ENCODE results near the gene KCTD13.
"Not testable (repeated sequence)": the region's sequence is repeated elsewhere in the genome, so short reads cannot be mapped to it uniquely, and the experiment has no call there.

The KCTD13 gene

DNA sequence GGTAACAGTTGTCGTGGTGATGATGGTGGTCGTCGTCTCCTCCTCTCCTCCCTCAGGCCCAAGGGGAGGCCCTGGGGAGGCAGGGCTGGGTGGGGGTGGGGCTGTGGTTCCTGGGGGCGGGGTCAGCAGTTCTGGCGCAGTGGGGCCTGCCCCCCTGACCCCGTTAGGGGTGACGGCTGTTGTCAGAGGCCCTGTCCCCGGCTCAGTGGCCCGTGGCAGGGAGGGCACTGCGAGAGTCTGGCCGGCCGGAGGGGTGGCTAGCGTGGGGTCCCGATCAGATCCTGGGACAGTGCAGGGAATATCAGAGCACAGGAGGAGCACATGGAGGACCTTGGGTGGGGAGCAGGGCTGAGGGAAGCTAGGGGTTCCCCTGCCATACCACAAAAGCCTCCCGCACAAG, 29.2 kb downstream of the KCTD13 start:
- no peak overlapping the region for H2AFZ ChIP-seq
- H3K9ac ChIP-seq: no peak overlapping the region
- H3K4me1 ChIP-seq: peaks cover 11% of the 10 kb centered on the region
- no peaks in the 10 kb centered on the region for H3K79me2 ChIP-seq
- no peak overlapping the region for H3K4me2 ChIP-seq (ENCODE audit: low read length)
- TF ChIP-seq, protein P1, sequence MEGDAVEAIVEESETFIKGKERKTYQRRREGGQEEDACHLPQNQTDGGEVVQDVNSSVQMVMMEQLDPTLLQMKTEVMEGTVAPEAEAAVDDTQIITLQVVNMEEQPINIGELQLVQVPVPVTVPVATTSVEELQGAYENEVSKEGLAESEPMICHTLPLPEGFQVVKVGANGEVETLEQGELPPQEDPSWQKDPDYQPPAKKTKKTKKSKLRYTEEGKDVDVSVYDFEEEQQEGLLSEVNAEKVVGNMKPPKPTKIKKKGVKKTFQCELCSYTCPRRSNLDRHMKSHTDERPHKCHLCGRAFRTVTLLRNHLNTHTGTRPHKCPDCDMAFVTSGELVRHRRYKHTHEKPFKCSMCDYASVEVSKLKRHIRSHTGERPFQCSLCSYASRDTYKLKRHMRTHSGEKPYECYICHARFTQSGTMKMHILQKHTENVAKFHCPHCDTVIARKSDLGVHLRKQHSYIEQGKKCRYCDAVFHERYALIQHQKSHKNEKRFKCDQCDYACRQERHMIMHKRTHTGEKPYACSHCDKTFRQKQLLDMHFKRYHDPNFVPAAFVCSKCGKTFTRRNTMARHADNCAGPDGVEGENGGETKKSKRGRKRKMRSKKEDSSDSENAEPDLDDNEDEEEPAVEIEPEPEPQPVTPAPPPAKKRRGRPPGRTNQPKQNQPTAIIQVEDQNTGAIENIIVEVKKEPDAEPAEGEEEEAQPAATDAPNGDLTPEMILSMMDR (IDR thresholded peaks at IDR 0.05): no peak
- no peak overlapping the region for H3K4me3 ChIP-seq (ENCODE audit: low read depth, low read length)
- H3K9me3 ChIP-seq (ENCODE audit: control insufficient read depth, low read length): no peaks in the 10 kb centered on the region
- H3K27me3 ChIP-seq (ENCODE audit: control insufficient read depth, insufficient read depth, low read length): no peaks in the 10 kb centered on the region
- no peaks in the 10 kb centered on the region for H3K36me3 ChIP-seq (ENCODE audit: control insufficient read depth, insufficient read depth, low read length)
- no peak overlapping the region for H3K27ac ChIP-seq

DNA sequence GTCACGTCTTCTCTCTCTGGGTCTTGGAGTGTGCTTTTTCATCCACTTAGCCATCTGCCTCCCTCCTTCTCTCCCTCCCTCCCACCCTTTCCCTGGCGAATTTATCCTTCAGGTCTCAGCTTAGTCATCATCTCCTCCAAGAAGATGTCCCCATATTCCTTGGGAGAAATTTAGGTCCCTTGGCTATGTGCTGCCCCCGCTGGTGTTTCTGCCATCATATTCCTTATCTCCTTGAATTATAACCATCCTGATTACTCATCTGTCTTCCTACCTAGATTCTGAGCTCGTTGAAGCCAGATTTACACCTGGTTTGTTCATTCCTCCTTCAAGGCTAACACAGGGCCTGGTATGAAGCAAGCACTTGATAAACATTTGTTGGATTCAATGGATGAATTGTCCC, 31.7 kb downstream of the KCTD13 start:
- H3K9me3 ChIP-seq (ENCODE audit: control insufficient read depth, low read length): no peaks in the 10 kb centered on the region
- TF ChIP-seq, protein P1 (IDR thresholded peaks at IDR 0.05): no peak
- no peak overlapping the region for H3K4me2 ChIP-seq (ENCODE audit: low read length)
- no peak overlapping the region for H3K4me3 ChIP-seq (ENCODE audit: low read depth, low read length)
- H2AFZ ChIP-seq: no peak overlapping the region
- no peaks in the 10 kb centered on the region for H3K79me2 ChIP-seq
- H3K4me1 ChIP-seq: peaks cover 11% of the 10 kb centered on the region
- H3K9ac ChIP-seq: no peak overlapping the region
- H3K36me3 ChIP-seq (ENCODE audit: control insufficient read depth, insufficient read depth, low read length): no peaks in the 10 kb centered on the region
- no peak overlapping the region for H3K27ac ChIP-seq
- H3K27me3 ChIP-seq (ENCODE audit: control insufficient read depth, insufficient read depth, low read length): no peaks in the 10 kb centered on the region

DNA sequence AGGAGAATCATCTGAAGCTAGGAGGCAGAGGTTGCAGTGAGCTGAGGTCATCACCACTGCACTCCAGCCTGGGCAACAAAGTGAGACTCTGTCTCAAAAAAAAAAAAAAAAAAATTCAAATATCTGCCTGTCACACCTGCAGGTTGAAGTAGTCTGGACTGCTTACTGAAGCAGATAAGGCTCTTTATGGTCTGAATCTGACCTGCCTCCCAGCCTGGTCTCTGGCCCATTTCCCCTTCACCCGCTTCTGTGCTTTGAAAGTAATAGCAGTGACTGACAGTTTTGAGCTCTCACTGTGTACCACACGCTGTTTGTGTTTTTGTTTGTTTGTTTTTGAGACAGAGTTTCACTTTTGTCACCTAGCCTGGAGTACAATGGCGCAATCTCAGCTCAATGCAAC, 32.5 kb downstream of the KCTD13 start:
- Histone ChIP-seq H3K27ac (no peak overlapping the region), H3K79me2 (no peaks in the 10 kb centered on the region), H3K4me2 (ENCODE audit: low read length) (no peak overlapping the region), H3K36me3 (ENCODE audit: control insufficient read depth, insufficient read depth, low read length) (no peaks in the 10 kb centered on the region), H3K27me3 (ENCODE audit: control insufficient read depth, insufficient read depth, low read length) (no peaks in the 10 kb centered on the region), H3K9me3 (ENCODE audit: control insufficient read depth, low read length) (no peaks in the 10 kb centered on the region), H2AFZ (no peak overlapping the region), H3K9ac (no peak overlapping the region), H3K4me3 (ENCODE audit: low read depth, low read length) (no peak overlapping the region), H3K4me1 (peaks cover 8% of the 10 kb centered on the region)
- TF ChIP-seq, protein P1 (IDR thresholded peaks at IDR 0.05): no peak

DNA sequence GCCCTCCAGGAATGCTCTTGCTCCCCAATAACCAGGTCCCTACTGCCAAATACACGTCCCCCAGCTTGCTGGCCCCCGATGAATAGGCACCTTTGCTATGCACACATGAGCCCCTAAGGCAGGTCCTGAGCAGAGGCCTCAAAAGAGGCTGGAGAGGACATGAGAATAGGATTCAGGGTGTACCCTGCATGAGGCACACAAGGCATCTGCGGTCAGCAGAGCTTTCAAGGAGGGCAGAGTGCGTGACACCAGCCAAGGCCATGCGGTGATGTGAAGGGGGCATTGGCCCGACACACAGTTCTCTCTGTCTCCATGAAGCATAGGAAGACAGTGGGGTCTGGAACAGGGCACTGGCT, 33.6 kb downstream of the KCTD13 start:
- H3K4me1 ChIP-seq: peaks cover 3% of the 10 kb centered on the region
- H3K27me3 ChIP-seq (ENCODE audit: control insufficient read depth, insufficient read depth, low read length): no peaks in the 10 kb centered on the region
- no peak overlapping the region for H2AFZ ChIP-seq
- H3K79me2 ChIP-seq: no peaks in the 10 kb centered on the region
- no peak overlapping the region for H3K4me3 ChIP-seq (ENCODE audit: low read depth, low read length)
- H3K27ac ChIP-seq: no peak overlapping the region
- no peak overlapping the region for H3K9ac ChIP-seq
- no peaks in the 10 kb centered on the region for H3K36me3 ChIP-seq (ENCODE audit: control insufficient read depth, insufficient read depth, low read length)
- no peak overlapping the region for H3K4me2 ChIP-seq (ENCODE audit: low read length)
- TF ChIP-seq, protein P1 (IDR thresholded peaks at IDR 0.05): no peak
- H3K9me3 ChIP-seq (ENCODE audit: control insufficient read depth, low read length): no peaks in the 10 kb centered on the region

GRCh38 chr16:29891525-29892457, 34.2 kb downstream of the KCTD13 start:
- no peaks in the 10 kb centered on the region for H3K4me1 ChIP-seq
- no peaks in the 10 kb centered on the region for H3K79me2 ChIP-seq
- no peaks in the 10 kb centered on the region for H3K9me3 ChIP-seq (ENCODE audit: control insufficient read depth, low read length)
- TF ChIP-seq, protein P1 (IDR thresholded peaks at IDR 0.05): no peak
- no peak overlapping the region for H3K9ac ChIP-seq
- H2AFZ ChIP-seq: no peak overlapping the region
- no peak overlapping the region for H3K4me3 ChIP-seq (ENCODE audit: low read depth, low read length)
- no peak overlapping the region for H3K4me2 ChIP-seq (ENCODE audit: low read length)
- H3K27me3 ChIP-seq (ENCODE audit: control insufficient read depth, insufficient read depth, low read length): no peaks in the 10 kb centered on the region
- no peaks in the 10 kb centered on the region for H3K36me3 ChIP-seq (ENCODE audit: control insufficient read depth, insufficient read depth, low read length)
- no peak overlapping the region for H3K27ac ChIP-seq

- not testable (repeated sequence) for H3K79me2 ChIP-seq; H2AFZ ChIP-seq; H3K27ac ChIP-seq; H3K9me3 ChIP-seq (ENCODE audit: control insufficient read depth, low read length); H3K4me1 ChIP-seq; H3K9ac ChIP-seq; H3K27me3 ChIP-seq (ENCODE audit: control insufficient read depth, insufficient read depth, low read length); H3K4me2 ChIP-seq (ENCODE audit: low read length); H3K36me3 ChIP-seq (ENCODE audit: control insufficient read depth, insufficient read depth, low read length); H3K4me3 ChIP-seq (ENCODE audit: low read depth, low read length)
Measured at GRCh38 chr16:29889372-29889771, 36.7 kb downstream of the KCTD13 start.
